HepG2 (cell line): ENCODE data around the gene HMX1. TPM values are rescaled to one million over a fixed set of nuclear protein-coding genes. Genes with fewer than 3 reads are reported as not detected.

Source experiments
- ATAC-seq: fragments of 200-7000 bp; cut with Tn5 transposase; 3 replicates; pipeline ENCODE4 v1.9.1; 2020; ENCODE audit warnings: mild to moderate bottlenecking, moderate library complexity
- BruUV-seq: library from RNA; stranded (reverse); fragments of 400-500 nt; replicated peaks from 2 replicates; lab custom pipeline; 2021; lab: Mats Ljungman, UMichigan
- CTCF ChIA-PET: fragments of 300-600 bp; formaldehyde crosslinking; extraction: SDS; loops from one replicate; lab custom pipeline; 2021; ENCODE audit warnings: low total read pairs, inconsistent platforms, low intra/inter-chr PET ratio; lab: Yijun Ruan, JAX
- POLR2A ChIA-PET: fragments of 350-600 bp; sonication (Branson Sonifier 250); formaldehyde crosslinking; loops from one replicate; lab custom pipeline; 2020; ENCODE audit warnings: antibody characterized with exemption, inconsistent platforms; lab: Yijun Ruan, JAX
- DNase-seq: peaks from one replicate; pipeline ENCODE4 v3.0.0-alpha.2; 2015; ENCODE audit warnings: low spot score
- FAIRE-seq: peaks from 3 replicates; lab custom pipeline; 2011; peaks lifted over from hg19 to GRCh38; lab: Jason Lieb, UNC
- H2AFZ ChIP-seq: one replicate; pipeline ENCODE4 v1.6.1; 2011; ENCODE audit warnings: low read length, inconsistent platforms
- H3K27ac ChIP-seq: fragments of 300-600 bp; 3 replicates; pipeline ENCODE4 v1.8.0; 2011; ENCODE audit warnings: mixed run types, mild to moderate bottlenecking, mixed read lengths, low read length, inconsistent platforms; ENCODE audit not compliant: insufficient read depth; ENCODE audit errors: extremely low read length
- H3K27me3 ChIP-seq, 2 experiments: fragments of 200-600 bp in 1 of 2; 2 replicates in 1 of 2; 3 replicates in 1 of 2; pipeline versions ENCODE4 v1.6.0 to v1.8.0; 2011; ENCODE audit warnings: low read length in 2 of 2, mild to moderate bottlenecking in 2 of 2, moderate library complexity in 2 of 2, inconsistent platforms in 1 of 2; ENCODE audit not compliant: insufficient read depth in 2 of 2, control insufficient read depth in 1 of 2
- H3K36me3 ChIP-seq, 2 experiments: fragments of 200-600 bp in 1 of 2; replicated peaks in 1 of 2; 2 replicates in 1 of 2; 3 replicates in 1 of 2; pipeline versions ENCODE4 v1.5.1 to v1.8.0; 2011; ENCODE audit warnings: low read length in 2 of 2, inconsistent platforms in 1 of 2; ENCODE audit not compliant: insufficient read depth in 2 of 2, control insufficient read depth in 1 of 2
- H3K4me1 ChIP-seq: 2 replicates; pipeline ENCODE4 v1.5.1; 2012; ENCODE audit warnings: low read length, inconsistent platforms; ENCODE audit not compliant: insufficient read depth
- H3K4me2 ChIP-seq: 2 replicates; pipeline ENCODE4 v1.6.0; 2011; ENCODE audit warnings: low read depth, low read length, inconsistent platforms
- H3K4me3 ChIP-seq, 3 experiments: fragments of 200-600 bp in 1 of 3; sonication (generic), shearing (Covaris generic) in 1 of 3; replicated peaks in 1 of 3; 2 replicates each; pipeline ENCODE4 v1.5.1; 2011 to 2016; ENCODE audit warnings: low read length in 3 of 3, inconsistent platforms in 2 of 3, low read depth in 2 of 3, mild to moderate bottlenecking in 2 of 3, control low read depth in 1 of 3, mixed read lengths in 1 of 3; ENCODE audit not compliant: insufficient read depth in 1 of 3
- H3K79me2 ChIP-seq: one replicate; pipeline ENCODE4 v1.6.1; 2011; ENCODE audit warnings: low read length, inconsistent platforms; ENCODE audit not compliant: insufficient read depth
- H3K9ac ChIP-seq: 2 replicates; pipeline ENCODE4 v1.6.0; 2011; ENCODE audit warnings: mild to moderate bottlenecking, low read depth, low read length, inconsistent platforms; ENCODE audit not compliant: insufficient read depth
- H3K9me3 ChIP-seq: 2 replicates; pipeline ENCODE4 v1.5.1; 2012; ENCODE audit warnings: mild to moderate bottlenecking, low read length
- H4K20me1 ChIP-seq: 2 replicates; pipeline ENCODE4 v1.6.0; 2011; ENCODE audit warnings: inconsistent platforms, mild to moderate bottlenecking, low read length, moderate library complexity; ENCODE audit not compliant: insufficient read depth
- CHD2 ChIP-seq: IDR thresholded peaks from 2 replicates; pipeline ENCODE4 v1.6.1; 2011; ENCODE audit warnings: low read depth, low read length, improper control_type of control experiment
- GRHL1 ChIP-seq: sonication (generic); formaldehyde crosslinking; conservative IDR thresholded peaks from 2 replicates; pipeline ENCODE4 v1.8.0; 2022; ENCODE audit warnings: missing genetic modification reagents
- KLF6 ChIP-seq: IDR thresholded peaks from 2 replicates; pipeline ENCODE4 v1.8.0; 2016; ENCODE audit warnings: missing biosample characterization, missing genetic modification reagents
- NFE2L1 ChIP-seq: sonication (generic); formaldehyde crosslinking; IDR thresholded peaks from 2 replicates; pipeline ENCODE4 v1.4.0; 2020; ENCODE audit warnings: missing genetic modification reagents, mild to moderate bottlenecking, borderline replicate concordance
- RELA ChIP-seq: sonication (generic); formaldehyde crosslinking; IDR thresholded peaks from 2 replicates; pipeline ENCODE4 v1.4.0; 2020; ENCODE audit warnings: missing genetic modification reagents
- RFX3 ChIP-seq: IDR thresholded peaks from 2 replicates; pipeline ENCODE4 v1.6.1; 2016; ENCODE audit warnings: missing biosample characterization, missing genetic modification reagents
- RNF2 ChIP-seq: fragments of 450-650 bp; conservative IDR thresholded peaks from 2 replicates; pipeline ENCODE4 v1.6.1; 2016; ENCODE audit warnings: low read depth
- SMARCC2 ChIP-seq: fragments of 450-650 bp; IDR thresholded peaks from 2 replicates; pipeline ENCODE4 v1.6.1; 2017; ENCODE audit warnings: antibody characterized with exemption, mild to moderate bottlenecking
- ZBTB44 ChIP-seq: sonication (generic); formaldehyde crosslinking; IDR thresholded peaks from 2 replicates; pipeline ENCODE4 v1.4.0; 2020; ENCODE audit warnings: missing genetic modification reagents
- ZKSCAN1 ChIP-seq: fragments of 150-350 bp; IDR thresholded peaks from 2 replicates; pipeline ENCODE4 v1.6.1; 2014; ENCODE audit warnings: low read length
- ZNF20 ChIP-seq: sonication (generic); formaldehyde crosslinking; IDR thresholded peaks from 2 replicates; pipeline ENCODE4 v1.4.0; 2020; ENCODE audit warnings: mild to moderate bottlenecking, moderate library complexity, missing genetic modification reagents
- ZNF414 ChIP-seq: sonication (generic); formaldehyde crosslinking; IDR thresholded peaks from 2 replicates; pipeline ENCODE4 v1.5.0; 2020; ENCODE audit warnings: missing genetic modification reagents
- ZNF510 ChIP-seq: sonication (generic); formaldehyde crosslinking; IDR thresholded peaks from 2 replicates; pipeline ENCODE4 v1.4.0; 2020; ENCODE audit warnings: low read depth, mild to moderate bottlenecking, missing genetic modification reagents
- ZNF766 ChIP-seq: sonication (generic); formaldehyde crosslinking; IDR thresholded peaks from 2 replicates; pipeline ENCODE4 v1.5.0; 2020; ENCODE audit warnings: missing genetic modification reagents, borderline replicate concordance
- WGBS: methylation state at CpG from one replicate; pipeline ENCODE4 v1.1.6; 2017; ENCODE audit warnings: low lambda C conversion rate; 5-methylcytosine and 5-hydroxymethylcytosine counted together
- in situ Hi-C: cut with HindIII; loops from 2 replicates; pipeline ENCODE4 v1.10.0; 2017; ENCODE audit warnings: low pct_unique_long_range_greater_than_20kb; ENCODE audit not compliant: extremely low pct_ligation_motif_present
- intact Hi-C: fragments of 100-400 bp; cut with micrococcal nuclease; formaldehyde crosslinking; loops from one replicate; pipeline ENCODE4 v1.10.0; 2022; ENCODE audit not compliant: unreplicated experiment
- polyA plus RNA-seq, 8 experiments: library from polyadenylated mRNA; depleted of rRNA in 3 of 8; stranded (reverse) in 7 of 8; unstranded in 1 of 8; fragments of >200 nt; fragmentation: Illumina TruSeq in 4 of 8; extraction: Trizol in 4 of 8; gene quantifications; 2 replicates each; pipeline versions ENCODE4 v1.2.1 to v1.2.3, GENCODE V29; 2011 to 2016; ENCODE audit warnings: low read depth in 4 of 8, missing spikeins in 1 of 8, mixed read lengths in 1 of 8; ENCODE audit not compliant: insufficient read depth in 1 of 8
- total RNA-seq, 5 experiments: library from RNA; depleted of rRNA; stranded (reverse); fragments of >200 nt; fragmentation: Illumina TruSeq; extraction: Trizol; gene quantifications; 2 replicates each; pipeline ENCODE4 v1.2.3, GENCODE V29; 2016; ENCODE audit warnings: low read depth in 1 of 5
- TF ChIP-seq, protein P1 (sequence below): IDR thresholded peaks from 2 replicates; pipeline ENCODE4 v1.6.1; 2016; ENCODE audit warnings: missing biosample characterization, missing genetic modification reagents, low read depth

Gene HMX1
- total and polyA plus RNA-seq, 2 of the 13 experiments (the other 11 are each of a cell fraction or from before 2014, with no cell fraction given) = not detected

DNA sequence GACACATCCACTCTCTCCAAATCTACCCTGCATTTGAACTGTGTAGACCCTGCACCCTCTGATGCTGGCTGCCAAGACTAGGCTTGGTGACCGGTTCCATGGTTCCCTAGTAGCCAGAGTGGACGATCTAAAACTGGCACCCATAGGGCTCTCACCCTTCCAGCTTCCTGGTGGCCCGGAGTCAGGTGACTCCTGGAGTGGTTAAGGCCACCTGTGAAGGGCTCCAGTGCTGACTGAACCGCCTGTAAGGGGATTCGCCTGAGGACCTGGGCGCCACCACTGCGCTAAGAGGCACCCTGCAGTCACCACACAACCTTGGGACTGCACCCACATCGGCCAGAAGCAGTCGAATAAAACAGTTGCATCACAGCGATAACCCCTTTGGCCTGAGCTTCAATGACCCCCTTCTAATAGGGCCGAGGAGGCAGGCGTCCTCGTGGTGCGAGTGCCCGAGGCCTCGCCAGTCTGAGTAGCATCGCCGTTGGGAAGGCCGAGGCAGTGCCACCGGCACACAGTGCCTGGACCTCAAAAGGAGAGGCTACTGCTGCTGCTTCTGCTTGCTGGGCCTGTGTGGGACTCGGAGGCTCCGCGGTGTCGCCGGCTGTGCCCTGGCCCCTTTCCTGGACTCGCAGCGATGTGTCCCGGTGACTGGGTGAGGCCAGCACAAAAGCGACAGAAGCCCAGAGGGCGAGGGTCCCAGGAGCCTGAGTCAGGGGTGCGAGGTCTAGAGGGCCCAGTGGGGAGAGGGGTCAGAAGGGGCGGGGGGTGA, 6.5 kb downstream of the HMX1 start (continued):
- no peak for TF ChIP-seq ZNF510
- TF ChIP-seq GRHL1 = no peak
- no peak for TF ChIP-seq ZBTB44
- TF ChIP-seq, all 625 proteins: peak for 0

DNA sequence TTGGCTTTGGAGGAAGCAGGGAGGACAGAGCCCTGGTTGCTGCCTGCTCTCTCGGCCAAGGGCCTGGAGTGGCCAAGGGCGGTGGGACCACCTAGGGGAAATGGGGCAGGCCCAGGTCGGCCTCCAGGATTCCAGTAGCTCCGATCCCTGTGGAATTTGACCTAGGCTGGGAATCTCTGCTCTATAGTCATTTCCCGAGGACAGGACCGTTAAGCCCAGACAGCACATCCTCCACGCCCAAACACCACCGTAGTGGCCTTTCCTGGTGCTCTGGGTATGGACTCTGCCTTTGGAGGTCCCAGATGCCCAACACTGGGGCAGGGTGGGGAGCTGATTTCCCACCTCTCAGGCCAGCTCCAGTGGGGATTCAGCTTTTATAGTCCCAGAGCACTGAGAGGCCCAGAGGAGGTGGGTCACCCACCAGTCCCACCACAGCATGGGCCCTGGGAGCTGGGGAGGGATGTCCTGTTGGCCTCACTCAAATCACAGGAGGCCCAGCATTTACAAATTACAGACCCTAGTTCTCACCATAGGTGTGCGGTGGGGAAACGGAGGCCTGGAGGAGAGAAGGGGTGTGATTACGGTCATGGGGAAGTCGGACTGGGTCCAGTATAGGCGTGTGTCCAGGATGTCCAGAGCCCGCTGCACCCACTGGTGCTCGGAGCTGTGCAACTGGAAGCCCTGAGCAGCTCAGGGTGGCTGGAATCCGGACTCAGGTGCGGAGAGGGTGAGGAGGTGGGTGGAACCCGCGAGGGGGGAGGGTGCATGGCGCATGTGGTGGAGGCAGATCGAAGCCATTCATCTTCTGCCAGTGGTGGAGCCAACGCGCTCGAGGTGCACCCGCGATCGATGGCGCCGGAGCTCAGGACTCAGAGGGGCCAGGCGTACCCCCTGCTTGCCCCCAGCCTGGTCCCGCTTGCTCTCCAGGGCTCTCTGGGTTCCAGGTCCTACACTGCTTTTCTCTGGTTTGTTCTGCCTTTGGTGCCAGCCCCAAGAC, 7.7 kb downstream of the HMX1 start:
- H3K27ac ChIP-seq = no peak overlapping the region
- no peaks in the 10 kb centered on the region for H3K4me1 ChIP-seq
- H3K27me3 ChIP-seq = peaks cover 7 to 77% of the 10 kb centered on the region in 2 experiments; a peak in 3 of 5 replicates
- no peaks in the 10 kb centered on the region for H3K9me3 ChIP-seq
- no peaks in the 10 kb centered on the region for H3K79me2 ChIP-seq
- H3K36me3 ChIP-seq = no peaks in the 10 kb centered on the region
- no peak overlapping the region for H3K9ac ChIP-seq
- H3K4me2 ChIP-seq = no peak overlapping the region
- POLR2A ChIA-PET = no interaction called here
- intact Hi-C loops (no loop called here), in situ Hi-C loops (no loop called here)
- no peak for FAIRE-seq
- H3K4me3 ChIP-seq = no peak overlapping the region
- no peak for ATAC-seq
- DNase-seq = no peak
- H2AFZ ChIP-seq = no peak overlapping the region
- no TSS peak for BruUV-seq
- TF ChIP-seq CHD2 (no peak), RNF2 (no peak), ZNF766 (CRISPR knock-in tag) (no peak), KLF6 (CRISPR knock-in tag) (no peak), ZKSCAN1 (no peak), ZNF414 (CRISPR knock-in tag) (no peak), RELA (CRISPR knock-in tag) (no peak), SMARCC2 (no peak), RFX3 (CRISPR knock-in tag) (no peak), ZNF20 (CRISPR knock-in tag) (no peak), NFE2L1 (CRISPR knock-in tag) (no peak)
- TF ChIP-seq, protein P1, sequence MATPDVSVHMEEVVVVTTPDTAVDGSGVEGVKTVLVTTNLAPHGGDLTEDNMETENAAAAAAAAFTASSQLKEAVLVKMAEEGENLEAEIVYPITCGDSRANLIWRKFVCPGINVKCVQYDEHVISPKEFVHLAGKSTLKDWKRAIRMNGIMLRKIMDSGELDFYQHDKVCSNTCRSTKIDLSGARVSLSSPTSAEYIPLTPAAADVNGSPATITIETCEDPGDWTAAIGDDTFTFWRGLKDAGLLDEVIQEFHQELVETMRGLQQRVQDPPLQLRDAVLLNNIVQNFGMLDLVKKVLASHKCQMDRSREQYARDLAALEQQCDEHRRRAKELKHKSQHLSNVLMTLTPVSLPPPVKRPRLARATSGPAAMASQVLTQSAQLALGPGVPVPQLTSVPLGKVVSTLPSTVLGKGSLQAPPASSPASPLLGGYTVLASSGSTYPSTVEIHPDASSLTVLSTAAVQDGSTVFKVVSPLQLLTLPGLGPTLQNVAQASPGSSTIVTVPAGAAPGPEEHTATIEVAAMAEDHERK (CRISPR knock-in tag) = no peak
- CTCF ChIA-PET = no interaction called here
- no peaks in the 10 kb centered on the region for H4K20me1 ChIP-seq
- WGBS = 10% methylated on average over 9 of the region's 31 CpGs
